Activated T-cell treated with anti-CD3 and anti-CD28 coated beads, Interleukin-2, amount 50 U/mL, for 4 hours (primary cell): ENCODE results near the gene MAMDC4. TPM values are rescaled to one million over a fixed set of nuclear protein-coding genes. Genes with fewer than 3 reads are reported as not detected.
"Not testable (repeated sequence)": the region's sequence is repeated elsewhere in the genome, so short reads cannot be mapped to it uniquely, and the experiment has no call there.

Experiments
- ATAC-seq, 2 donors: fragments of 200-7000 bp; cut with Tn5 transposase; one replicate each; pipeline ENCODE4 v1.10.0; 2021
- DNase-seq: peaks from one replicate; pipeline ENCODE4 v3.0.0-alpha.2; 2020
- H3K27me3 Mint-ChIP-seq: one replicate; pipeline ENCODE4 v1.8.0; 2021; ENCODE audit warnings: low read depth, mixed read lengths
- H3K36me3 Mint-ChIP-seq: one replicate; pipeline ENCODE4 v1.8.0; 2022; ENCODE audit warnings: mixed read lengths; ENCODE audit not compliant: insufficient read depth
- H3K4me1 Mint-ChIP-seq: one replicate; pipeline ENCODE4 v1.8.0; 2021; ENCODE audit warnings: low read depth, mixed read lengths
- H3K4me3 Mint-ChIP-seq: one replicate; pipeline ENCODE4 v1.8.0; 2021; ENCODE audit warnings: mild to moderate bottlenecking, moderate library complexity, mixed read lengths
- H3K9me3 Mint-ChIP-seq: one replicate; pipeline ENCODE4 v1.8.0; 2021; ENCODE audit warnings: mixed read lengths
- total RNA-seq, 3 donors: library from RNA; stranded (reverse); gene quantifications; one replicate each; pipeline ENCODE4 v1.2.1, GENCODE V29; 2021

The MAMDC4 gene
- total RNA-seq, 3 donors from 2014 or later: 10.7 to 13.9 (median 11.0) TPM

DNA sequence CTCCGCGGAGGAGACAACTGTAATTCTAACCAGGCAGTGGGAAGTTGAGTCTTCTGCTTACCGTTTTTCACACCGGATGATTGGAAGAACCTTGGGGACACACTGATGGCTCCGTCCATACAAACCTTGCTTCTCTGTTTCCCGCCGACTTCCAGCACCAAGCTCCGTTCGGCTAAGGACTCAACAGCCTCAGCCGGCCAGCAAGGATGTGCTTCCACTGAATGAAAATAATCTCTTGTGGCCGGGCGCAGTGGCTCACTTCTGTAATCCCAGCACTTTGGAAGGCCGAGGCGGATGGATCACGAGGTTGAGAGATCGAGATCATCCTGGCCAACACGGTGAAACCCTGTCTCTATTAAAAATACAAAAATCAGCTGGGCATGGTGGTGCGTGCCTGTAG, 15.8 kb downstream of the MAMDC4 start:
- H3K4me3 Mint-ChIP-seq: peak overlapping the region; percentile 79
- ATAC-seq (no peak), DNase-seq (no peak)
- no peaks in the 10 kb centered on the region for H3K27me3 Mint-ChIP-seq
- no peaks in the 10 kb centered on the region for H3K9me3 Mint-ChIP-seq
- peaks cover 7% of the 10 kb centered on the region for H3K36me3 Mint-ChIP-seq
- H3K4me1 Mint-ChIP-seq: peaks cover 12% of the 10 kb centered on the region

DNA sequence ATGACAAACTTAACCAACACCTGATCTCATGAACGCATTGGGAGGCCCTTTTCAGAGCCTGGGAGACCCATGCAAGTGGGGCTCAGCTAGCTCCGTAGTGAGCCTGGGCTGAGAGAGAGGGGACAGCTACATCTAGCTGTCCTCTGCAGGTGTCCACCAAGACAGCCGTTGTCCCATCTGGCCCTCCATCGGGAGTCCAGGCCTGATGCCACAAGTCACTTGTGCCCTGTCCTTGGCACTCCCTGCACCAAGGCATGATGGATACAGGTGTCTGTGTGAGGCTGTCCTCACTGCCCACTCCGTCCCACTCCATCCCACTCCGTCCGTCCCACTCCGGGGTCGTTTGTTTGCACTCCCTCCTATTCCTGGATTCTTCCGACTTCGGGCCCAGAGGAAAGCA, 16.5 kb downstream of the MAMDC4 start:
- DNase-seq (no peak), ATAC-seq (no peak)
- Mint-ChIP-seq H3K27me3 (no peaks in the 10 kb centered on the region), H3K4me3 (peak overlapping the region; percentile 29), H3K9me3 (no peaks in the 10 kb centered on the region), H3K4me1 (peaks cover 10% of the 10 kb centered on the region), H3K36me3 (peaks cover 6% of the 10 kb centered on the region)

DNA sequence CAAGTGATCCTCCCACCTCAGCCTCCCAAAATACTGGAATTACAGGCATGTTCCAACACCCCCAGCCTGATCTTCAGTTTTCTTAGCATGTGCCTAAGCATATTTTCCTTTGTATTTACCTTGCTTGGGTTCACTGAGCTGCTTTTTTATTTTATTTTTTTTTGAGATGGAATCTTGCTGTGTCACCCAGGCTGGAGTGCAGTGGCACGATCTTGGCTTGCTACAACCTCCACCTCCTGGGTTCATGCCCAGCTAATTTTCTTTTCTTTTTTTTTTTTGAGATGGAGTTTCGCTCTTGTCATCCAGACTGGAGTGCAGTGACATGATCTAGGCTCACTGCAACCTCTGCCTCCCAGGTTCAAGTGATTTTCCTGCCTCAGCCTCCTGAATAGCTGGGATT, 17.5 kb downstream of the MAMDC4 start:
- not testable (repeated sequence) for H3K27me3 Mint-ChIP-seq, H3K4me3 Mint-ChIP-seq, H3K9me3 Mint-ChIP-seq, H3K36me3 Mint-ChIP-seq, DNase-seq, H3K4me1 Mint-ChIP-seq, ATAC-seq

DNA sequence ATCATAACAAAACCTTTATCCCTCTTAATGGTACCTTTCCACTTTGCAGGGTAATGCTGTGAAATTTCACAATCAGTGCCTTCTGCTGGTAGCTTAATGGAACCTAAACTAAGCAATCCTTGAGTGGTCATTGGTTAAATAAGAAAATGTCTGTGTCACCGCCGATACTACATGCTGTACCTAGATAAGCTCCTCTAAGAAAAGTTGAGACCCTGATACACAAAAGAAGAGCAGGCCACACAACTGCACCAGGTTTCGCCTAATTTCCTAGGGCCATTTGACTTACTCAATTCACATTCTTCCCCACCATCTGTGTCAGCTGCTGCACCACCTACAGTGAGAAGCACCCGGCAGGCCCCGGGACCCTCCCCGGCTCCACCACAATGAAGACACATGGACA, 23.0 kb downstream of the MAMDC4 start:
- Mint-ChIP-seq H3K36me3 (no peaks in the 10 kb centered on the region), H3K4me1 (peaks cover under 1% of the 10 kb centered on the region), H3K4me3 (no peak overlapping the region), H3K27me3 (no peaks in the 10 kb centered on the region), H3K9me3 (no peaks in the 10 kb centered on the region)
- DNase-seq: no peak
- ATAC-seq: no peak

DNA sequence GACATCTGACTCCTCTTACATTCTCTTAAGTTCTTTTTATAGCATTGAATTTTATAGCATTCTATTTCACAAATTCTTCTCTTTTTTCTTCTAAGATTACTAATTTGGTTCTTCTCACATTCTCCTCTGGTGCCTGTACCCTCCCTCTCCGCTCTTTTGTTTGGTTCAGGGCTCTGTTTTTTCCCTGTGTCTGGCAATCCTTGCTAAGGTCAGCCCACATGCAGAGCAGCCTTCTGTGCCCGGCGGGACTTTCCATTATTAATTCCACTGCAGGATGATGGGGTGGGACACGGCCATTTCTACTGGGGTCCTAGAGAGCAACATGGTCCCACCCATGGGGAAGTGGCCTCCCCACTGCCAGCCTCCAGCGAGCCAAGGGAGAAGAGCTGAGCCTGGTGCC, 24.3 kb downstream of the MAMDC4 start:
- Mint-ChIP-seq H3K4me1 (peaks cover 10% of the 10 kb centered on the region), H3K36me3 (no peaks in the 10 kb centered on the region)
- ATAC-seq: no peak

DNA sequence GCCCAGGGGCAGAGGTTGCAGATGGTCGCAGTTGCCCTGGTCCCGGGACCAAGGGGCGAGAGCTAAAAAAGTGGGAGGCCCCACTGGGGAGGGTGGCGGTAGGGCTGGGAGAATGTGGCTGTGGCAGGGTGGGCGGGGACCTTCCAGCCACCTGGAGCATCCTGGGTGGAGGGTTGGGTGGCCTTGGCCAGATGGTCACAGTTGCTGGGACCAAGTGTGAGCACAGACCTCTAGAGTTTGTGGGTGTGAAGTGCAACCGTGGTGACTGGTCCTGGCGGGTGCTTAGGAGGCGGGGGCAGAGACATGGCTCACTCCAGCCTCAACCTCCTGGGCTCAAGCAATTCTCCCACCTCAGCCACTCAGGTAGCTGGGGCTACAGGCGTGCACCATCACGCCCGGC, 28.5 kb downstream of the MAMDC4 start:
- Mint-ChIP-seq H3K9me3 (no peaks in the 10 kb centered on the region), H3K4me3 (no peak overlapping the region), H3K27me3 (no peaks in the 10 kb centered on the region), H3K4me1 (peaks cover 40% of the 10 kb centered on the region), H3K36me3 (no peaks in the 10 kb centered on the region)
- DNase-seq (no peak), ATAC-seq (no peak)

More for the DNA sequence above, 24.3 kb downstream of the MAMDC4 start:
- Mint-ChIP-seq H3K4me3 (no peak overlapping the region), H3K27me3 (no peaks in the 10 kb centered on the region), H3K9me3 (no peaks in the 10 kb centered on the region)
- no peak for DNase-seq

DNA sequence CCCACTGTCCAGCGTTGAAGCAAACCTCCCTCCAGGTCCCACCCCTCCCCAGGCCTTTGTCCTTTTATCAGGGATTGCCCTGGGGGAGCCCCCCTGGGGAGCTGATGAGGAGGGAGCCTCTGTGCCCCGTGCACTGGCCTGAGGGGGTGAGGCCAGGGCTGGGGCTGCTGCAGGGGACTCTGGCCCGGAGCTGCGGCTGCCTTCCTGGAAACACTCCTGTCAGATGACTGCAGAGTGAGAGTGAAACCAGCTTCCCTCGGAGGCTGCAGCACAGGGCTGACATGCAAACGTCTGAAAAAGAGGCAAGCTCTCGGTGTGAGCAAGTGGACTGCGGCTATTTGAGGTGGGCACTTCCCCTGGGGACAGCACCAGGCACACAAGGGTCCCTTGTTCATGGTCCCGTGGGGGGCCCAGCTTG, 29.6 kb downstream of the MAMDC4 start:
- no peaks in the 10 kb centered on the region for H3K36me3 Mint-ChIP-seq
- H3K9me3 Mint-ChIP-seq: no peaks in the 10 kb centered on the region
- no peaks in the 10 kb centered on the region for H3K27me3 Mint-ChIP-seq
- ATAC-seq (peak; percentile 16 to 35), DNase-seq (peak; percentile 28)
- peaks cover 40% of the 10 kb centered on the region for H3K4me1 Mint-ChIP-seq
- peak overlapping the region; percentile 74 for H3K4me3 Mint-ChIP-seq

DNA sequence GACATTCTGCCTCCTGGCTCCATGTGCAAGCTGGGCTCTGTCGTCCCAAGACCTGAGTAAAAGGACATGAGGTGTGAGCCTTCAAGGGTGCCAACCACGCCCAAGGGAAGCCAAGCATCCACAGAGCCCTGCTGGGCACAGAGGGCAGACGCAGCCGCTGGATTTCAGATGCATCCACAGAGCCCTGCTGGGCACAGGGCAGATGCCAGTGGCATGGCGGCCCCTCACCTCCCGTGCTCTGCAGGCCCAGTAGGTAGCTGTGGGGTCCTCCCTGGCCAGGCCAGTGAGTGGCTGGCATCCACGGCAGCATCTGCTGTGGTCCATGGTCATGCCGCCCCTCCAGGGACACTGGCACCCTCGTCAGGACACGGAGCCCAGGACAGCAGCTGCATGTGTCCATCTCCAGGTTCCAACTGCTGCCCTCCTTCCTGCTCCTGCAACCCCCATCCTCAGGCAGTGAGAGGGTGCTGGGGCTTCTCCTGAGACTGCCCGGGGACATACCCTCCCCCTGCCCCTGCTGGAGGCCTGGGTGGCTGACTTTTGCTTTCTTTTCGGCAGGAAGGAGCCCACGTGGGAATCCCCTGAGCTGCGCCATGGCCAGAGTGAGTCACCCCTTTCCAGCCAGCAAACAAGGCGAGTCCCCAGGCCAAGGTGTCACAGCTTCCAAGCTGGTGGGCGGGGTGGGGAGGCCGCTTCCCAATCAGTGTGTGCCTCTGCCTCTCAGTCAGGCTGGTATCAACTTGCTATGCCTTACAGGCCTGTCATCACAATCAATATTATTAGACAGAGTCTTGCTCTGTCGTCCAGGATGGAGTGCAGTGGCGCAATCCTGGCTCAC, 30.2 kb downstream of the MAMDC4 start:
- peaks cover 44% of the 10 kb centered on the region for H3K4me1 Mint-ChIP-seq

DNA sequence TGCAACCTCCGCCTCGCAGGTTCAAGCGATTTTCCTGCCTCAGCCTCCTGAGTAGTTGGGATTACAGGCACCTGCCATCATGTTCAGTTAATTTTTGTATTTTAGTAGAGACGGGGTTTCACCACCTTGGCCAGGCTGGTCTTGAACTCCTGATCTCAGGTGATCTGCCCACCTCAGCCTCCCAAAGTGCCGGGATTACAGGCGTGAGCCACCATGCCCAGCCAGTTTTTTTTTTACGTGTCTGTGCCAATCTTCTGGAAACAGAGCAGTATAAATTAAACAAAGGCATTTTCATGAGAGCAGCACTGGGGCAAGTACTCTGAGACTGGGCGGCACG, 30.8 kb downstream of the MAMDC4 start:
- H3K4me1 Mint-ChIP-seq: peaks cover 47% of the 10 kb centered on the region
- peak overlapping the region; percentile 74 for H3K4me3 Mint-ChIP-seq
- H3K9me3 Mint-ChIP-seq, H3K36me3 Mint-ChIP-seq, ATAC-seq, H3K27me3 Mint-ChIP-seq, DNase-seq: not testable (repeated sequence)

More for the DNA sequence above, 30.2 kb downstream of the MAMDC4 start:
- Mint-ChIP-seq H3K4me3 (peak overlapping the region; percentile 74), H3K36me3 (no peaks in the 10 kb centered on the region), H3K27me3 (no peaks in the 10 kb centered on the region), H3K9me3 (no peaks in the 10 kb centered on the region)
- ATAC-seq (peak; percentile 56 to 58), DNase-seq (peak; percentile 93)

DNA sequence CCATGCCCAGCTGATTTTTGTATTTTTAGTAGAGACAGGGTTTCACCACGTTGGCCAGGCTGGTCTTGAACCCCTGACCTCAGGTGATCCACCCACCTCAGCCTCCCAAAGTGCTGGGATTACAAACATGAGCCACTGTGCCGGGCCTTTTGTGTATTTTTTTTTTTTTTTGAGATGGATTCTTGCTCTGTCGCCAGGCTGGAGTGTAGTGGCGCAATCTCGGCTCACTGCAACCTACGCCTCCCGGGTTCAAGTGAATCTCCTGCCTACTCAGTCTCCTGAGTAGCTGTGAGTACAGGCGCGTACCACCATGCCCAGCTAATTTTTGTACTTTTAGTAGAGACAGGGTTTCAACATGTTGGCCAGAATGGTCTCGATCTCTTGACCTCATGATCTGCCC, 31.5 kb downstream of the MAMDC4 start:
- H3K36me3 Mint-ChIP-seq, DNase-seq, ATAC-seq, H3K9me3 Mint-ChIP-seq, H3K27me3 Mint-ChIP-seq: not testable (repeated sequence)
- Mint-ChIP-seq H3K4me3 (peak overlapping the region; percentile 74), H3K4me1 (peaks cover 53% of the 10 kb centered on the region)

DNA sequence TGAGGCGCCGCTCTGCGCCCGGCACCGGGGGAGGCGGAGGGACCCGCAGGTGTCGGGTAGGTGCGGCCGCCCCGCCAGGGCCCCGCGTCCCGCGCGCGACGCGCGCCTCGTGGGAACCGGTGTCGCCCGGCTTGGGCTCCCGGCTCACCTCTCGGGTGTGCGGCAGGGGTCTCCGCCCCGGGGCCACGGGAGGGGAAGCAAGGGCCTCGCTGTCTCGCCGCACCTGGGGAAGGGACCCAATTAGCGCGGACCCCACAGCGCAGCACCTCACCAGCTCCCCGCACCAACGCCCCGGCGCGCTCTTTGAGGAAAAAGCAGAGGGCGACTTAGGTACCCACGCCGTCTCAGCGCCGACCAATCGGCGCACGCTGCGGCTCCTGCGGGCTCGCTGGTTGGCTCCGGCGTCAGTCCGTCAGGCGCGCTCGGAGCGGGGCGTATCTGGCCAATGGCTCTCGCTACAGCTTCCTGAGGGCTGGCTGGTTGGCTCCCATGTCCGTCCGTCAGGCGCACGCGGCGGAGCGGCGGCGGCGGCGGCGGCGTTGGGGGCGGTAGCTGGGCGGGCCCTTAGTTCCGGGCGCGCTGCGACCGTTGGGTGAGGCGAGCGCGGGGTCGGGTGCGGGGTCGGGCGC, 33.9 kb downstream of the MAMDC4 start, which contains the start of gene TRAF2:
TRAF2 (plus strand) TSS at position 567 of the 629 bp plus-strand sequence. CDS start 12,225 bp downstream, outside the sequence.
- no peaks in the 10 kb centered on the region for H3K36me3 Mint-ChIP-seq
- H3K4me3 Mint-ChIP-seq: peak within 1 kb of the TSS; percentile 96
- peaks cover 50% of the 10 kb centered on the region for H3K4me1 Mint-ChIP-seq
- no peaks in the 10 kb centered on the region for H3K27me3 Mint-ChIP-seq
- H3K9me3 Mint-ChIP-seq: no peaks in the 10 kb centered on the region
- ATAC-seq: peak; percentile 88 to 91
- DNase-seq: peak; percentile 96

DNA sequence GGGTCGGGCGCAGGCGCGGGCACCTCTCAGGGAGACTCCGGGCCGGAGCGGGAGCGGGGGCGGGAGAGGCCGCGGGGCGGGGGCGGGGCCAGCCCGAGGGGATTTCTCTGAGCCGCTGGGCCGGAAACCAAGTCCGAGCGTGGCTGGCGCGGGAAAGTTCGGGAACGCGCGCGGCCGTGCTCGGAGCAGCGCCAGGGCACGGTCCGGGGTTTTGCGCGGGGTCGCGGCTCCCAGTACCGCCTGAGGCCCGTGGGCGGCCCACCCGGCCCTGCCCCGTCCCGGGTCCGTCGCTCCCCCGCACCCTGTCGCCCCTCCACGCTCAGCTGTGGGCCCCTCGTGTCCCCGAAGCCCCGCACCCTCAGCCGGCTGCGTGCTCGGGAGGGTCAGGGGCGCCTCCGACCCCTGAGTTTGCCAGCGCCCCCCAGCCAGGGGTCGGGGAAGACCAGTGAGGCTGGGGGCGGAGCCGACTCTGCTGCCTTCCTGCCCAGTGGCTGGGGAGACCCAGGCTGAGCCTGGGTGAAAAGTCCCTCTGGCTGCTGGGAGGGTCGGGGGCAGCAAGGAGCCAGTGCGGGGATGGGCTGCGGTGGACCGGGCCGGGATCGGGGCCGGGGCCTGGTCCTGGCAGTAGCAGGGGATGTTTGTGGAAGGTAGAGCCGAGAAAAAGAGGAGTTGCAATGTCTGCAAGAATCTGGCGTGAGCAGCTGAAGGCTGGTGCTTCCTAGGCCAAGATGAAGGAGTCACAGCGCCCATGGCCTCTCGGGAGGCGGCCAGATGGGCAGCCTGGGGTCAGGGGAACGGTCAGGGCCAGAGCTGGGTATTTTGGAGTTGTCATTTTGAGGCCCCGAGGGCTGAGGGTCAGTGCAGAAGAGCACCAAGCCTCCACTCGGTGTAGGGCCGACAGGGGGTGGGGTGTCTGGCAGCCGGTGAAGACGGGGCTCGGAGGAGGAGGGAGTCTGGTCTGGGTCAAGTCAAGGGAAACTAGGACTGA, 34.8 kb downstream of the MAMDC4 start:
- DNase-seq (no peak), ATAC-seq (peak; percentile 16 to 26)
- Mint-ChIP-seq H3K27me3 (no peaks in the 10 kb centered on the region), H3K4me1 (peaks cover 41% of the 10 kb centered on the region), H3K4me3 (peak overlapping the region; percentile 96), H3K9me3 (no peaks in the 10 kb centered on the region), H3K36me3 (no peaks in the 10 kb centered on the region)

DNA sequence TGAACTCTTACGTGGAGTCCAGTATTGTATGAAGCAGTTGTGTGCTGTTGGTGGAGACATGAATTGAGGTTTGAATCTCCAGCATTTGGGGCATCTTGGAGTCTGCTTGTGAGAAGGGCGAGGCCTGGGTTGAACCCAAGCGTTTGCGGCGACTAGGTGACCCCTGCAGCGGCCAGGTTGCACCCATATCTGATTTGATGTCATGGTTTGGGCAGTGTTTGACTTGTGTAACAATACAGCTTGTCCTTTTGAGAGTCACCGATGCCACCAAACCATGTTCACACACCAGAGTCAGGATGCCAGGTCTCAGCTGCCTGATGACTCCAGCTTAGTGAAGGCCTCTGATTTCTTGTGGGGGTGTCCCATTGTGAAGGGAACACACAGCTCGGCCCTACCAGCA, 36.3 kb downstream of the MAMDC4 start:
- ATAC-seq (no peak), DNase-seq (no peak)
- Mint-ChIP-seq H3K9me3 (no peaks in the 10 kb centered on the region), H3K36me3 (no peaks in the 10 kb centered on the region), H3K4me3 (peak overlapping the region; percentile 38), H3K4me1 (peaks cover 28% of the 10 kb centered on the region), H3K27me3 (no peaks in the 10 kb centered on the region)

DNA sequence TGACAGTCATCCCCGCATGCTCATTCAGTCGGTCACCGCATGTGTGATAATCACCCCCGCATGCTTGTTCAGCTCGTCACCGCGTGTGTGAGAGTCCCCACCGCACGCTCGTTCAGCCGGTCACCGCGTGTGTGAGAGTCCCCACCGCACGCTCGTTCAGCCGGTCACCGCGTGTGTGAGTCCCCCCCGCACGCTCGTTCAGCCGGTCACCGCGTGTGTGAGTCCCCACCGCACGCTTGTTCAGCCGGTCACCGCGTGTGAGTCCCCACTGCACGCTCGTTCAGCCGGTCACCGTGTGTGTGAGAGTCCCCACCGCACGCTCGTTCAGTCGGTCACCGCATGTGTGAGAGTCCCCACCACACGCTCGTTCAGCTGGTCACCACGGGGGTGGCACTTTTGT, 37.7 kb downstream of the MAMDC4 start:
- ATAC-seq (no peak), DNase-seq (no peak)
- Mint-ChIP-seq H3K36me3 (peaks cover 6% of the 10 kb centered on the region), H3K27me3 (no peaks in the 10 kb centered on the region), H3K4me1 (peaks cover 29% of the 10 kb centered on the region), H3K4me3 (no peak overlapping the region), H3K9me3 (no peaks in the 10 kb centered on the region)
